GM21515 (cell line): ENCODE results near the gene ZNF783.
"Not testable (repeated sequence)": the region's sequence is repeated elsewhere in the genome, so short reads cannot be mapped to it uniquely, and the experiment has no call there.

ENCODE experiments used
- ATAC-seq: cut with Tn5 transposase; IDR thresholded peaks from one replicate; pipeline ENCODE4 v1.9.1; 2021; ENCODE audit not compliant: unreplicated experiment

Gene ZNF783

DNA sequence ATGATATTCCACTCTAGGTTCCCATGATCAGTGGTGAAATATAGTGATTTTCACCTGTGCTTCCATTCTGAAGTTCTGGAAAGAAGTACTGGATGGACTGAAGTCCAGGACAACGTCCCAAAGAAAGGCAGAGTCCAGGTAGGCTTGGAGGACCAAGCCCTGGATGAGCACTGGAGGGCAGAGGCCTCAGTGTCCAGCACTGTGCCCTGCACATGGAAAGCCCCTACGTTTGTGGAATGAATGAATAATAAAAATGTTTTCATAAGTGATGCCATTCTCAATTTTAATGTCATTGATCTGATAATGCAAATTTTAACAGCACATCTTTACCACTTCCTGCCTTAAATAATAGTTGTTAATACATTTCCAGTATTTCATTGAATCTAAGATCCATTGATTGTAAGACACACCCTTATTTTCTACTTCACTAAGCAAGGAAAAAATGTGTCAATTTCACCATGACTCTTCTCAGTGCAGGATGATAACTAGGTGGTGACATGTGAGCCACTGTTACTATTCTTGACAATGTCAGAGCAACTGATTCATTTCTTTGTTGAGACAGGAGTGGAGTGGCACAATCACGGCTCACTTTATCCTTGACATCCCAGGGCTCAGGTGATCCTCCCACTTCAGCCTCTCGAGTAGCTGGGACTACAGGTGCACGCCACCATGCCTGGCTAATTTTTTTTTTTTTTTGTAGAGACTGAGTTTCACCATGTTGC is 35.2 kb downstream of the ZNF783 start:
- no peak for ATAC-seq

DNA sequence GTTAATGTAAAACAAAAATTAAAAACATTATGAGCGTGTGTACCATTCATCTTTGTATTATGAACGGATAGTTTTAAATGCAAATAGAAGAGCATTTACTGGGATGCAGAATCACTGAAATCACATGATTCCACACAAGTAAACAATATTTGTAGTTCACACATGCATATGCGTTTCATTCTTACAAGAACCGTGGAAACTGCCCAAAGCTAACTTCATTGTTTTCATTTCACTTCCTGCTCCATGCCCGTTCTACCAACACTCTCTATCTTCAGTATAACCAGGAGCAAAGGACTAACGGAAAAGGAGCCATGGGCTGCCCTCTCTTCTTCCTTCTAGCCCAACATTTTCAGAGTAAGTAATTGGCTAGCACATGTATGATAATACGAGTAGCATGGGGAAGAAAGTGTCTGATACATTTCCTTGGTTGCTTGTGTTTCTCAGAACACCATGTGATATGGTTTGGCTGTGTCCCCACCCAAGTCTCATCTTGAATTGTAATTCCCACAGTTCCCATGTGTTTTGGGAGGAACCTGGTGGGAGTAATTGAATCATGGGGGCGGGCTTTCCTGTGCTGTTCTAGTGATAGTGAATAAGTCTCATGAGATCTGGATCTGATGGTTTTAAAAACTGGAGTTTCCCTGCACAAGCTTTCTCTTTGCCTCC is 38.8 kb downstream of the ZNF783 start:
- no peak for ATAC-seq

DNA sequence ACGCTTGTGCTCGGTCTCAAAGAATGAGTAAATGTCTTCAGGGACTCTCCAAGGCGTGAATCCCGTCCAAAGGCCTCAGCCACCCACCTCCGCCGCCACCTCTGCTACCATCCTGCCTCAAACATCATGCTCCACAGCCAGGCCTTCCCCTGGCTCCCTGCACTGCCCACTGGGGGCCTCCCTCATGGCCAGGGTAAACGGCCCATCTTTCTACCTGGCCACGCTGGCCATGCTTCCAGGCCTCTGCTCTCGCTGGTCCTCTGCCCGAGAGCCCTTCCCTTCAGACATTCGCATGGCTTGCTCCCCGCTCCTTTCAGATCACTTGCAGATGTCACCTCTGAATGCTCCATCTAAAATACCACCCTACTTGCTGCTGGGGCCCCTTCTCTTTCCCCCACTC is 40.2 kb downstream of the ZNF783 start:
- no peak for ATAC-seq

DNA sequence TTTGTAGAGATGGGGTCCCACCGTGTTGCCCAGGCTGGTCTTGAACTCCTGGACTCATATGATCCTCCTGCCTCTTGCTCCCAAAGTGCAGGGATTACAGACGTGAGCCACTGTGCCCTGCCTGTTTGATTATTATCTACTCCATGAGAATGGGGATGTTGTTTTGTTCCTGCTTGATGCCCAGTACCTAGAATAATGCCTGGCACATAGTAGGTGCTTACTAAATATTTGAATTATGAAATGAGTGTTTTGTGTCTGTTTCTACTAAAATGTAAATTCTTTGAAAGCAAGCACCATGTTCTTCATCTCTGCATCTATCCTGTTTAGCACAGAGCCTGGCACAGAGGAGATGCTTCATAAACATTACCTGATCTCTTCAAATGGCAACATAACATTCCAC is 40.9 kb downstream of the ZNF783 start:
- no peak for ATAC-seq

DNA sequence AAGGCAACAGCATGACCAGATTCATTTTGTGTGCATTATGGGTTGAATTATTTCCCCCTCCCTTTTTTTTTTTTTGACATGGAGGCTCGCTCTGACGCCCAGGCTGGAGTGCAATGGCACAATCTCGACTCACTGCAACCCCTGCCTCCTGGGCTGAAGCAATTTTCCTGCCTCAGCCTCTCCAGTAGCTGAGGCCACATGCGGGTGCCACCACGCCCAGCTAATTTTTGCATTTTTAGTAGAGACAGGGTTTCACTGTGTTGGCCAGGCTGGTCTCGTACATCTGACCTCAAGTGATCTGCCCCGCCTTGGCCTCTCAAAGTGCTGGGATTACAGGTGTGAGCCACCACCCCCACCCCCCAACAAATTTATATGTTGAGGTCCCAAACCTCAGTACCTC is 42.0 kb downstream of the ZNF783 start:
- no peak for ATAC-seq

DNA sequence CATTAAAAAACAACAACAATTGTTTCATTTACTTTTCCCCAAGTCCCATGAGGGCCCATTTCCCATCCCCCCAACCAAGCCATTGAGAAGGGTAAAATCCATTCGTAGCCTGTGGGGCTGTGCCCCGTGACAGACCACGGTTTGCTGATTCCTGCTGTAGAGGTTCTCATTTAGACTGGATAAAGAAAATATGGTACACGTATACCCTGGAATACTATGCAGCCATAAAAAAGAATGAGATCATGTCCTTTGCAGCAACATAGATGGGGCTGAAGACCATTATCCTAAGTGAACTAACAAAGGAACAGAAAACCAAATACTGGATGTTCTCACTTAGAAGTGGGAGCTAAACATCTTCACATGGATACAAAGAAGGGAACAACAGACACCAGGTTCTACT is 44.9 kb downstream of the ZNF783 start:
- ATAC-seq: no peak

DNA sequence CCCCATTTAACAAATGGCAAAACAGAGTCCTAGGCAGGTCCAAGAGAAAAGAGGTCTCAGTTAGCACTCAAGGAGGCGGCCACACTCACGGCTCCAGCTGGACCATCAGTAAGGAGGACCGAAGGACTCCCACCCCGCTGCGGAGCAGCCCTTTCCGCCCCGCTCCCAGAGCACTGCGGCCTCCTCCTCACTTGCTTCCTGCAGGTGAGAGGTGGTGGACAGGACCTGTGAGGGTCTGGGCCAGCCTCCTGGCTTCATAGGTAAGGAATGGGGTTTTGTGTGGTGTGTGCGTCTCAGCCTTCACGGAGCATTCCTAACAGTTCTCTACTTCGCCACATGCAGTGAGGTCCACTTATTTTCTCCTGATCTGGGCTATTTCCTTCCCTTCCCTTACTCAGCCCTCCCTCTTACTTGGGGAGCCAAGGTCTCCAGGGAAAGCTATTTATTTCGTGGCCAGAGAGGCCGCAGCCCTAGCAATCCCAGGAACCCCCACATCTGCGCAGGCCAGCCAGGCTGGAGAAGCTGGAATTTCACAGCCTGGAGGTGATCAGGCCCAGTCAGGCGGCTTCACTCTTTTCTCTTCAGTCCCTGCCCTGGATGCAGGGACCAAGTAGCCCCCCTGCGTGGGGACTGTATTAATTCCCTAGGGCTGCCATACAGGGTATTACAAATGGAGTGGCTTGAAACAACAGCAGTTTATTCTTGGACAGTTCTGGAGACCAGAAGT is 45.9 kb downstream of the ZNF783 start:
- no peak for ATAC-seq

DNA sequence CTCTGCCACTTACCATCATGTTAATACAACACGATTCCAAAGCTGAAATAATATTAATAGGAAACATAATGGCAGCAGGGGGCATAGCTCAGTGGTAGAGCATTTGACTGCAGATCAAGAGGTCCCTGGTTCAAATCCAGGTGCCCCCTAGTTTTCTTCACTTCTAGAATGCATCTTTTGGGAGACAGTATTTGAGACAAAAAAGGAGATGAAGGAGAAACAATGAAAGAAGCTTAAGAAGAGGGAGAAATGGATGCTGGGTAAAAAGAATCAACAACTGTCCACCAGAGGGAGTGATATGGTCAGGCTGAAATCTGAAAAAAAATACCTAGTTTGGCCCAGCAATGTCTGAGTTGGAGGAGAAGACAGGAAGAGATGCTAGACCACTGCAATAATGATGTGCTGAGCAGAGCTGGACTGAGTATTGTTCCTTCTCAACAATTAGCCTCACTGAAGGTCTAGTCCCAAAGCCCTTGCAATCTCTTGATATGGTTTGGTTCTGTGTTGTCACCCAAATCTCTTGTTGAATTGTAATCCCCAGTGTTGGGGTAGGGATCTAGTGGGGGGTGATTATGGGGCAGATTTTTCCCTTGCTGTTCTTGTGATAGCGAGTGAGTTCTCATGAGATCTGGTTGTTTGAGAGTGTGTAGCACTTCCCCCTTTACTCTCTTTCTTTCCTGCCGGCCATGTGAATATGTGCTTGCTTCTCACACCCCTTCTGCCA is 48.3 kb downstream of the ZNF783 start:
- peak; percentile 68 for ATAC-seq

DNA sequence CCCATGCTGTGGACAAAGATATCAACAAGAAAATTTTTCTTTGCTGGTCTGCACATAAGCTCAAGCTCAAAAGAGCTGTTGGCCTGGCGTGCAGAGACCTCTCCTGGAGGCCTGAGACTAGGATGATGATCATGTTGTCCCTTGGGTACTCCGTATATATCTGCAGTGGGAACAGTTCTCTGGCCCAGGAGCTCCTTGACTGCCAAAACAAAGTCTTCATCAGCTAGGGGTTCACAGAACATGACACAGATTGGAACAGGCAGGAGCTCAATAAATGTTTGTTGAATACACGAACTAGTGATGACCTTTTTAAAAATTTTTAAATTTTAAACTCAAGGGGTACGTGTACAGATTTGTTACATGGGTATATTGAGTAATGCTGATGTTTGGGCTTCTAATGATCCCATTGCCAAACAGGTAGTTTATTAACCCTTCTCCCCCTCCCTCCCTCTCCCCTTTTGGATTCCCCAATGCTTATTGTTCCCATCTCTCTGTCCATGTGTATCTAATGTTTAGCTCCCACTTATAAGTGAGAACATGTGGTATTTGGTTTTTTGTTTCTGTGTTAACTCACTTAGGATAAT is 49.1 kb downstream of the ZNF783 start:
- no peak for ATAC-seq

DNA sequence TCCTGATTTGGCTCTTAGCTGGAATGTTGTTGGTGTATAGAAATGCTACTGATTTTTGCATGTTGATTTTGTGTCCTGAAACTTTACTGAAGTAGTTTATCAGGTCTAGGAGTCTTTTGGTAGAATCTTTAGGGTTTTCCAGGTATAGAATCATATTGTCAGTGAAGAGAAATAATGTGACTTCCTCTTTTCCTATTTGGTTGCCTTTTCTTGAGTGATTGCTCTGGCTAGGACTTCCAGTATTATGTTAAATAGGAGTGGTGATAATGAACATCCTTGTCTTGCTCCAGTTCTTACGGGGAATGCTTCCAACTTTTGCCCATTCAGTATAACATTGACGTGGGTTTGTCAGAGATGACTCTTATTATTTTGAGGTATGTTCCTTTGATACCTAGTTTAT is 52.0 kb downstream of the ZNF783 start:
- ATAC-seq: no peak

DNA sequence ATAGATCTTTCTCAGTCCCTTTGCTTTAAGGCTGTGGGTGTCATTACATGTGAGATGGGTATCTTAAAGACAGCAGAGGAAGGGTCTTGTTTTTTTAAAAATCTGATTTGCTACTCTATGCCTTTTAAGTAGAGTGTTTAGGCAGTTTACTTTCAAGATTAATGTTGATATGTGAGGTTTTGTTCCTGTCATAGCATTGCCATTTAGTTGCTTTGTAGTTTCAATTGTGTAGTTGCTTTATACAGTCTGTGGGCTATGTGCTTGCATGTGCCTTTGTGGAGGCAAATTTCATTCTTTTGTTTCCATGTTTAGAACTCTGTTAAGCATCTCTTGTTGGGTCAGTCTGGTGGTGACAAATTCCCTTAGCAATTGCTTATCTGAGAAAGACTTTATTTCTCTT is 54.6 kb downstream of the ZNF783 start:
- ATAC-seq: no peak

DNA sequence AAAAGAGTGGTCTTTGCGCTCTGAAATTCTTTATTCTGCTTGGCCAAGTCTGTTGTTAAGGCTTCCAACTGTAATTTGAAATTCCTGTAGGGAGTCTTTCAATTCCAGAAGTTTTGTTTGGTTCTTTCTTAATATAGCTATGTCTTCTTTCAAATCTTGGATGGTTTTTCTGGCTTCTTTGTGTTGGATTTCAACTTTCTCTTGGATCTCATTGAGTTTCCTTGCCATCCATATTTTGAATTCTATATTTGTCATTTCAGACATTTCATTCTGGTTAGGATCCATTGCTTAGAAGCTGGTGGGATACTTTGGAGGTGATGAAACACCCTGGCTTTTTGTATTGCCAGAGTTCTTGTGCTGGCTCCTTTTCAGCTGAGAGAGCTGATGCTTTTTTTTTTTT is 55.5 kb downstream of the ZNF783 start:
- no peak for ATAC-seq

DNA sequence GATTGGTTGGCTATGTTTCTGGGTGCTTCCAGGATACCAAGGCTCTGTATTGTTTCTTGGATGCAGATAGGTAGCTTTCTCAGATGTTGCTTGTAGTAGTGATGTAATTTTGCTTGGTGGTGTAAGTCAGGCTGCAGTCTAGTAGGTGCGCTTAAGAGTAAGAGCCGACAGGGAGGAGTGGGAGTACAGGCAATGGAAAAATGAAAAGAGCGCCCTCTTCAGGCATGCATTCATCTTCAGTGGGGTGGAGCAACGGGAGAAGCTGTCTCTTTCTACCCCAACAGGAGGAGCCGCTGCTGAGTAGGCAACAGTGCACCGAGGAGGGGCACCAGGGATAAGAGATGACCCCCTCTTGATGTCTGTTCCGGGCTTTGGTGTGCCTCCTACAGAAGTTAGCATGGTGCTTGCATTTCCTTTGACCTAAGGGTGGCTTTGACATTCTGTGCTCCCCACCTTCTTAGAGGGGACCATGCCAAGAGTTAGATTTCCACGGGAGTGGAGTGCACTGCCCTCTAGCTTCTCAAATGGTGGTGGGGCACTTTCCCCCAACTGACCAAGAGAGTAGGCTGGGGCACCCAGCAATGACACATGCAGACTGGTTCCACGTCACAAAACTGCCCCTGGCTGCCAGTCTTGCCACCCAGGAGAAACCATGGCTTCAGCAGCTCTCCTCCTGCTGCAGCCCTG is 56.1 kb downstream of the ZNF783 start:
- no peak for ATAC-seq

DNA sequence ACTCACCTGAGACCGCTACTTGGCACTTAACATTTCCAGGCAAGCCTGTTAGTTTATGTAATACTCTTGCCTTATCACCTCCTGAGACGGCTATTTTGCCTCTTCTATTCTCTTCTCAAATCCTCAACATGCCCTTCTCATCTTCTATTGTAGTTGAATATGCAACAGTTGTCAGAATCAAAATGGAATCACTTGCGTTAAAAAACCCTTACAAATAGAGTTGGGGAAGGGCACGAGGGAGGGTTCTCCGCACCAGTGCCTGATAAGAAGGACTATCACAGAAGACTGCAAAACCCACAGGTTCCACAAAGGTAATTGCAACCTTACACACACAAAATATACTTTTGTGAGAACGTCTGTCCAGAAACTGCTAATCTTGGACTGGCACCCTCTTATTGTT is 57.4 kb downstream of the ZNF783 start:
- ATAC-seq: no peak

DNA sequence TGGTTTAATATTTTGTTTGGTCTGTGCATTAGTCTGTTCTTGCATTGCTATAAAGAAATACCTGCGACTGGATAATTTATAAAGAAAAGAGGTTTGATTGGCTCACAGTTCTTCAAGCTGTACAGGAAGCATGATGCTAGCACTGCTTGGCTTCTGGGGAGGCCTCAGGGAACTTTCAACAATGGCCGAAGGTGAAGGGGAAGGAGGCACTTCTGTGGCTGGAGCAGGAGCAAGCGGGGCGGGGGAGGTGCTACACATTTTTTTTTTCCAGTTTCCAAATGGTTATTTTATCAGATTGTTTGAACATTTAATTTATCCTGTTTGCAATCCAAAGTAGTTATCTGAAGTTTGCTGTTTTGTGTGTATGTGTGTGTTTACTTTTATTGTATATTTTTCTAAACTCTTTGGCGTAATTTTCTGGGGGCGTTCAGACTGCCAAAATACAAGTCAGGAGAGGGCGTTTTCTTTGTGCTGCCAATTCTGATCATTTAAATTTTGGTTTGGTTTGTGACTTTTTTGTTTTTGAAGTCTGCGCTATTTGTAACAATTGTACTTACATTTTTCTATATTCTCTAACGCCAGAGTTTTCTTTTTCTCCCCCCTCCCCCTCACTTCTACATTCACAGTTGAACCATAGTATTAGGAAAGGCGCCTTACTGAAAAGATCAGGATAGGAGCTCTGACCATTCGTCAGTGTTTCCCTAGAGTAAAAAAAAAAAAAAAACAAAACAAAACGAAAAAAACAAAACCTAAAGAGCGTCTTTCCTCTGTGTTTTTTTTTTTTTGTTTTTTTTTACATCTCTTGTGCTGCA is 58.5 kb downstream of the ZNF783 start:
- ATAC-seq: no peak

DNA sequence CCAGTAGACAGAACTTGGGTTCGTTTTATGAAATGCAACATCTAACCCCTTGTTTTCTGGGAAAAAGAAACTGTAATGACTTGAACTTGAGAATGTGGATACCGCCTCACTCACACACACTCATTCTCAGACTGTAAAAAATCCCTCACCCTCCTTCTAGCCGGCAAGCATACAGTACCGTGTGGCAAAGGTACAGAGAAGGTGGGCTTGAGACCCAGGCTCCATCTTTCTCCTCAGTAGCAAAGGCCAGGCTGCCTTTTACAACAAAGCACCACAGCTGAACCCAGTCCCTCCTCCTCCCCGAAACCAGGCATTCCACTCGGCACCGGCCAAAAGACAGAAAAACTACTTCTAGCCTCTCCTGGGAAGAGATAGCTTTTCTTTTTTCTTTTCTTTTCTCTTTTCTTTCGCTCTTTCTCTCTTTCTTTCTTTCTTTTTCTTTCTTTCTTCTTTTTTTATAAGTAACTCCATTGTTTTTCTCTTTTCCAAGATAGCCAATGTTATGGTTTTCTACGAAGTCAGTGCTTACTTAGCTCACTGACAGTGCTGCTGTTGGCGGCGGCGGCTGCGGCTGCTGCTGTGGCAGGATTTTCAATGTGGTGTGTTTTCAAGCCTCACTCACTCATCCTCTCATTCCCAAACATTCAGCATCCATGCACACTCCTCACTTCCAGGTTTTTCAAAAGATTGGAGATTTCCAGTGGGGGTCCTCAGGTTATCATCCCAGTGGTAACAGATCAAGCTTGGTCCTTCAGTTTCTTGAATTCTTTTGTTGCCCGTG is 59.3 kb downstream of the ZNF783 start:
- ATAC-seq: not testable (repeated sequence)

DNA sequence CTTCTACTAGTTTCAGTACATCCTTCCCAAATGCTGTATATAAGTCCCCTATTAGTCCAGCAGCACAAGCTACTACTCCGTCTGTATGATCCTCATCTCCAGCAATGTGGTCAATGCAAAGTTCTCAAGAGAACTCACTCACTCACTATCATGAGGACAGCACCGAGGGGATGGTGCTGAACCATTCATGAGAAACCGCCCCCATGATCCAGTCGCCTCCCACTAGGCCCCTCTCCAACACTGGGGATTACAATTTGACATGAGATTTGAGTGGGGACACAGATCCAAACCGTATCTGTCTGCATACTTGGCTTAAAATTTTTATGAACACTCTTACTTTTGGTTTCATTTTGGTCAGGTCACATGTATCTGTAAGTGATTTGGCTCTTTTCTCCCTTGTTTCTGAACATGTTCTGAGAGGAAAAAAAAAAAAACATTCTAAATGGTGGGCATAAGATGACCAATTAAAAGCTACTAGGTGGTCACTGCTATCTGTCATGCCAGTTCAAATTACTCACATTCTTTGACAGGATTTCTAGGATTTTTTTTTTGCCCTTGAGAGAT is 60.1 kb downstream of the ZNF783 start:
- no peak for ATAC-seq

DNA sequence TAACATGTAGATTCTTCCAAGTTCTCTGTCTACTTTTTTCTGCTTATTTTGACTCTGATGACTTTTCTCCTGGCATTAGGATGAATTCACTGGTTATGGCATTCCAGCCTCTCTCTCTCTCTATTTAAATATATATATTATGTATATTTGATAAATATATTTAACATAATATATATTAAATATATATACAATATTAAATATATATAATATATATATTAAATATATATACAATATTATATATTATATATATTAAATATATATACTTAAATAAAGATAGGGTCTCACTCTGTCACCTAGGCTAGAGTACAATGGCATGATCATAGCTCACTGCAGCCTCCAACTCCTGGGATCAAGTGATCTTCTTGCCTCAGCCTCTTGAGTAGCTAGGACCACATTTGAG is 60.7 kb downstream of the ZNF783 start:
- no peak for ATAC-seq

DNA sequence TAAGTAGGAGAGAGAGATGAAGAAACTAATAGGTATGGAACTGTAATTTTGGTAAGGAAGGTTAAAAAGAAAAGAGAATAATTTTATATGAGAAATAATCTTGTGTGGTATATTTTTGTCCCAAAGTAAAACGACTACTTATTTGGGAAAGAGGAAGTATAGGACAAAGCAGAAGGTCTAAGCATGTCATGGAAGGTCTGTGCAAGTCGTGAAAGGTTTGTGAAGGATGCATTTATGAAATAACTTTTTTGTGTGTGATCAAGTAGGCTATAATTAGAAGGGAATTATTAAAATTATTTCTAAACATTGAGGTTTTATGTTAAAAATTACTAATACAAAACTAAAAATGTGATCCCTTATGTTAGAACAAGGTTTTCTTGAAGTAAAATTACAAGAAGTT is 63.3 kb downstream of the ZNF783 start:
- ATAC-seq: no peak
